Parathyroid adenoma (tissue), 2 donors: Measurements from ENCODE around the gene VWA5B1.
A peak's percentile ranks its signal among the peaks of the same experiment; 100 is the strongest.

Source experiments
- H2AFZ ChIP-seq: fragments of 300-600 bp; sonication (generic); one replicate; pipeline ENCODE4 v1.7.0; 2017; ENCODE audit warnings: antibody characterized with exemption, mild to moderate bottlenecking
- H3K27ac ChIP-seq: fragments of 300-600 bp; sonication (generic); one replicate; pipeline ENCODE4 v1.7.0; 2017
- H3K27me3 ChIP-seq: fragments of 300-600 bp; sonication (generic); one replicate; pipeline ENCODE4 v1.7.0; 2017; ENCODE audit warnings: low read length; ENCODE audit not compliant: control insufficient read depth, insufficient read depth
- H3K36me3 ChIP-seq: fragments of 300-600 bp; sonication (generic); one replicate; pipeline ENCODE4 v1.7.0; 2017; ENCODE audit warnings: low read length; ENCODE audit not compliant: control insufficient read depth, insufficient read depth
- H3K4me1 ChIP-seq: fragments of 300-600 bp; sonication (generic); one replicate; pipeline ENCODE4 v1.7.0; 2017; ENCODE audit warnings: control low read depth
- H3K4me2 ChIP-seq: fragments of 300-600 bp; sonication (generic); one replicate; pipeline ENCODE4 v1.7.0; 2017; ENCODE audit warnings: low read length
- H3K4me3 ChIP-seq: fragments of 300-600 bp; sonication (generic); one replicate; pipeline ENCODE4 v1.7.0; 2017; ENCODE audit warnings: low read depth, low read length
- H3K79me2 ChIP-seq: fragments of 300-600 bp; sonication (generic); one replicate; pipeline ENCODE4 v1.7.0; 2017; ENCODE audit warnings: control low read depth
- H3K9ac ChIP-seq: fragments of 300-600 bp; sonication (generic); one replicate; pipeline ENCODE4 v1.7.0; 2017; ENCODE audit warnings: mild to moderate bottlenecking
- H3K9me3 ChIP-seq: fragments of 300-600 bp; sonication (generic); one replicate; pipeline ENCODE4 v1.7.0; 2017; ENCODE audit warnings: low read length; ENCODE audit not compliant: control insufficient read depth
- CTCF ChIP-seq: fragments of 300-600 bp; sonication (generic); IDR thresholded peaks from one replicate; pipeline ENCODE4 v1.7.0; 2017; ENCODE audit warnings: antibody characterized with exemption, mild to moderate bottlenecking
- donor health status: primary hyperparathyroidism.

The VWA5B1 gene, protein sequence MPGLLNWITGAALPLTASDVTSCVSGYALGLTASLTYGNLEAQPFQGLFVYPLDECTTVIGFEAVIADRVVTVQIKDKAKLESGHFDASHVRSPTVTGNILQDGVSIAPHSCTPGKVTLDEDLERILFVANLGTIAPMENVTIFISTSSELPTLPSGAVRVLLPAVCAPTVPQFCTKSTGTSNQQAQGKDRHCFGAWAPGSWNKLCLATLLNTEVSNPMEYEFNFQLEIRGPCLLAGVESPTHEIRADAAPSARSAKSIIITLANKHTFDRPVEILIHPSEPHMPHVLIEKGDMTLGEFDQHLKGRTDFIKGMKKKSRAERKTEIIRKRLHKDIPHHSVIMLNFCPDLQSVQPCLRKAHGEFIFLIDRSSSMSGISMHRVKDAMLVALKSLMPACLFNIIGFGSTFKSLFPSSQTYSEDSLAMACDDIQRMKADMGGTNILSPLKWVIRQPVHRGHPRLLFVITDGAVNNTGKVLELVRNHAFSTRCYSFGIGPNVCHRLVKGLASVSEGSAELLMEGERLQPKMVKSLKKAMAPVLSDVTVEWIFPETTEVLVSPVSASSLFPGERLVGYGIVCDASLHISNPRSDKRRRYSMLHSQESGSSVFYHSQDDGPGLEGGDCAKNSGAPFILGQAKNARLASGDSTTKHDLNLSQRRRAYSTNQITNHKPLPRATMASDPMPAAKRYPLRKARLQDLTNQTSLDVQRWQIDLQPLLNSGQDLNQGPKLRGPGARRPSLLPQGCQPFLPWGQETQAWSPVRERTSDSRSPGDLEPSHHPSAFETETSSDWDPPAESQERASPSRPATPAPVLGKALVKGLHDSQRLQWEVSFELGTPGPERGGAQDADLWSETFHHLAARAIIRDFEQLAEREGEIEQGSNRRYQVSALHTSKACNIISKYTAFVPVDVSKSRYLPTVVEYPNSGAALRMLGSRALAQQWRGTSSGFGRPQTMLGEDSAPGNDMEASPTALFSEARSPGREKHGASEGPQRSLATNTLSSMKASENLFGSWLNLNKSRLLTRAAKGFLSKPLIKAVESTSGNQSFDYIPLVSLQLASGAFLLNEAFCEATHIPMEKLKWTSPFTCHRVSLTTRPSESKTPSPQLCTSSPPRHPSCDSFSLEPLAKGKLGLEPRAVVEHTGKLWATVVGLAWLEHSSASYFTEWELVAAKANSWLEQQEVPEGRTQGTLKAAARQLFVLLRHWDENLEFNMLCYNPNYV

DNA sequence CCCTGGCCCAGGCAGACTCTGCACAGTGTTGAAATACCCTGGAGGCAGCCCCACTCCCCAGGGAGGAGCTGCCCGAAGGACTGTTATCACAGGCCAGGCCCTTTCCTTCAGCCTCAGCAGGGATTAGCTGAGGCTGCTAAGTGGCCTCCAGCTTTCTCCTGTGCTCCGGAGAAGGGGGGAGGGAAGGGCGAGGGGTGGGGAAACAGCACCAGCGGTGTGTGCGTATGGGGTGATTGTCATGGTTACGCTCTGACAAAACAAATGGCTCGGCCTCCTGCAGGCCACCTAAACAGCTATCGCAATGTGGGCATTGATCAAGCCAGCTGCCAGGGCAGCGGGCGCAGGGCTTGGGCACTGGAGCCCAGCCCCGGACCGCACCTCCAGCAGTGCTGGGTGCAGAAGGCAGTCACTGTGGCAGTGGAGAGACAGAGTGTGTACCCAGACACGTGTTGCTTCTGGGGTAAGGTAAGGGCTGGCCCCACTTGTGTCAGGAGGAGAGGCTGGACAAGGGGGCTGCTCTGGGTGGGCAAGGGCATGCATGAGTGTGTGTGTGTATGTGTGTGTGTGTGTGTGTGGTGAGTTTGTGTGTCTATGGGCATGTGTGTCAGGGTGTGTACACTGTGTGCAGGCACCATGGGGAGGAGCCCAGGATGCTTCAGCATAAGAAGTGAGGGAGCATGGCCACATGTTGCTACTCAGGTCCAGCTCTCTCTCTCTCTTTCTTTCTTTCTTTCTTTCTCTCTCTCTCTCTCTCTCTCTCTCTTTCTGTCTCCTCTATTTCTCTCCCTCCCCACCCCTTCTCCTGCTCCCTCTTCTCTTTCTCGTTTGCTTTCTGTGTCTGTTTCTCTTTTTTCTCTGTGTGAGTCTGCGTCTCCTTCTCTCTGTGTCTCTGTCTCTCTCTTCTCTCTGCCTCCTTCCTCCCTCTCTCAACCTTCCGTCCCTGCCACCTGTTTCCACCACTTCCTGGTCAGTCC, at the start of gene VWA5B1:
VWA5B1 (plus strand) TSS at position 252 of the 974 bp plus-strand sequence. CDS start 19,727 bp downstream, outside the sequence.
- no peak for TF ChIP-seq CTCF
- peak within 1 kb of the TSS; percentile 58 for H2AFZ ChIP-seq
- H3K9me3 ChIP-seq: no peaks in the 10 kb centered on the region
- no peak within 1 kb of the TSS for H3K9ac ChIP-seq
- H3K4me1 ChIP-seq: peaks cover 6% of the 10 kb centered on the region
- H3K27ac ChIP-seq: peak within 1 kb of the TSS; percentile 49
- peak within 1 kb of the TSS; percentile 39 for H3K4me2 ChIP-seq
- no peak within 1 kb of the TSS for H3K4me3 ChIP-seq
- no peaks in the 10 kb centered on the region for H3K79me2 ChIP-seq
- H3K36me3 ChIP-seq: no peaks in the 10 kb centered on the region
- no peaks in the 10 kb centered on the region for H3K27me3 ChIP-seq

GRCh38 chr1:20242890-20243479, 47.7 kb upstream of the VWA5B1 start:
- Histone ChIP-seq H3K27ac (no peak overlapping the region), H2AFZ (no peak overlapping the region), H3K36me3 (no peaks in the 10 kb centered on the region), H3K9ac (no peak overlapping the region), H3K4me2 (no peak overlapping the region), H3K4me1 (no peaks in the 10 kb centered on the region), H3K4me3 (no peak overlapping the region), H3K27me3 (no peaks in the 10 kb centered on the region), H3K79me2 (no peaks in the 10 kb centered on the region), H3K9me3 (no peaks in the 10 kb centered on the region)
- no peak for TF ChIP-seq CTCF

DNA sequence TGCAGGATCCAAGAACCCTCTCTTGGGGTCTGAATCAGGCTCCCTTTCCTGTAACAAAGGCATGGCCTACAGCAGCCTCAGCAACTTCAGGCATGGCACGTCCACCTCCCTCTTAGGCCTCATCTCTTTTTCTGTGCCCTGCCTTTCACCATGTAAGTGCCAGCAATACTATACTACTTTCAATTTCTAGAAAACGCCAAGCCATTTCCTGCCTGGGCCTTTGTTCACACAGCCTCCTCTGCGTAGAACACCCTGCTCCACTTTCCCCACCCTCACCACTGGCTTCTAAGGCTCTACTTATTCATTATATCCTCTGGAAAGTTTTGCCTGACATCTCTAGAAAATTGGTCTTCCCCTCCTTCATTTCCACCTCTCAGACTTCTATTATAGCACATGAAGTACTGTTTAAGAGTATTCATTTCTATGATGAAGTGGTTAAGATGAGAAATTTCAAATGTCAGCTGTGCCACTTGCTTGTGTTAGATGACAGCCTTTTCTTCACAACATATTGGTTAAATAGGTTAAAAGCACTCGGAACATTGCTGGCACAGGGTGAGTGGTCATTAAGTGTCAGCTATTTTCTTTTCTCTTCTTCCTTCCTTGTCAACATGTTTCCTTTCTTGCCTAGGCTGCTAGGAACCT, 41.6 kb upstream of the VWA5B1 start:
- no peak overlapping the region for H3K9ac ChIP-seq
- H3K27ac ChIP-seq: no peak overlapping the region
- no peak overlapping the region for H3K4me2 ChIP-seq
- H3K36me3 ChIP-seq: no peaks in the 10 kb centered on the region
- H3K4me1 ChIP-seq: peaks cover 5% of the 10 kb centered on the region
- no peaks in the 10 kb centered on the region for H3K27me3 ChIP-seq
- no peaks in the 10 kb centered on the region for H3K79me2 ChIP-seq
- H3K4me3 ChIP-seq: no peak overlapping the region
- H2AFZ ChIP-seq: no peak overlapping the region
- no peak for TF ChIP-seq CTCF
- no peaks in the 10 kb centered on the region for H3K9me3 ChIP-seq
